Measurements from ENCODE around the gene SLC7A14.

The SLC7A14 gene

DNA sequence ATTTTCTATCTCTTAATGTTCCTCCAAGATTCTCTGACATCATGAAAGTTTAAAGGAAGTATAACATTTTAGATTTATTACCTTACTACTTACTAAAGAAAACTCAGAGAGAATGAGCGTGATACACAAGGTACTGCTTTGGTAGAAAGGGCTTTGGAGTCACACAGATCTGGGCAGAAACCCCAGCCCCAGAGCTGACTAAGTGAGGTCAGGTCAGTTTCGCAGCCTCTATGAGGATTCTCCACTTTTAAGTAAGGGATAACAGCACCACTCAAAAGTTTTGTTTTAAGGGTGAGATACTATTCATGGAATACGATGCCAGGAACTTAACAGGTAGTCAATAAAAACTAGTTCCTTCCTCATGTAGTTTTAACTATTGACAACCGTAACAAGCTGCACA is 91.1 kb downstream of the SLC7A14 start:
- DNase-seq = no peak

DNA sequence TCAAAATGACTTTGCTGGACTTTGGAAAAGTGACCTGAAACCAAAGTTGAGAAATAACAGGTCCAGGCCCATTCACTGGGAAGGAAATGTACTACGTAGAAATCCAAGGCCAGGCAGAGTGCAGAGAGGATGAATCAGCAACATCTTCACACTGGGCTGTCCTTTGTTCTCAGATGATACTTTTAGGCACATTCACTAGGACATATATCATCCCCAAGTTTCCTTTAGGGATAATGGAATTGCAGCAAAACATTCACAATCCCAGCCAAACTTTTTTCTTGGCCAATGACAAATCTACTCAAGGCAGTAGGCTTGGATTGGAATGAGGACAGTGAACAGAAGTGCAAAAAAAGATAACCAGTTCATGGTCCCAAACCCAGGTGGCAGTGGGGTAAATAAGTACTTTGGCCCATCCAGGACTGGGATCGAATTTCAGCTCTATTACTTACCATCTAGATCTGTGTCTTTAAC is 92.1 kb downstream of the SLC7A14 start:
- no peak for DNase-seq

- DNase-seq = no peak
Observed at GRCh38 chr3:170491901-170492300, 94.0 kb downstream of the SLC7A14 start.

DNA sequence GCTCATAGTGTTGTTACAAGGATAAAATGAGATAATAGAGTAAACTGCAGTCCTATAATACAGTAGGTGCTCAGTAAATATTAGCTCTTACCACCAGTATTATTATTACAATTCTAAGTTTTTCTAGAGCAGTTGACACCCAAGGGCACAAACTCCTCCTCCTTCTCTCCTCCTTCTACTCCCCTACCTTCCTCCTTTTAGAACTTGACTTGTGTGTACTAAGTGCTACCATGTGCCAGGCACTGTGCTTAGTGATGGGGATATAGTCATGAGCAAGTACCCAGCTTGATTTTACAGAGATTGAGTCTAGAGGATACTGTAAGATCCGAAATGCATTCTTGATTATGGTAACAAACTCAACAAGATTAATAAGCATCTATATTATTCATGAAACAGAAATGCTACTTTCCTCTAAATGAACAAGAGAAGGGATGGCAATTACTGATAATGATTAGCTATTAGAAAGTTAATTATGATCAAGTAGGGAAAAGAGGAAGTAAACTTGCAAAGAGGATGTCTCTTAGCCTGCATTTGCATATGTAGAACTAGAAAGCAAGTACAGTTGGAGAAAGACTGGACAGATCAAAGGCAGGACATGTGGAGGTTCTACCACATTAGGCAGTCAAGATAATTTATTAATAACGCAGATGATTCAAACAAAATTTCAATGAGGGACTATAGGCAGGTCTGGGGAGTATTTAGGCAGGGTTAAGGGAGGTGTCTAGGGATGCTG is 94.9 kb downstream of the SLC7A14 start:
- no peak for DNase-seq

DNA sequence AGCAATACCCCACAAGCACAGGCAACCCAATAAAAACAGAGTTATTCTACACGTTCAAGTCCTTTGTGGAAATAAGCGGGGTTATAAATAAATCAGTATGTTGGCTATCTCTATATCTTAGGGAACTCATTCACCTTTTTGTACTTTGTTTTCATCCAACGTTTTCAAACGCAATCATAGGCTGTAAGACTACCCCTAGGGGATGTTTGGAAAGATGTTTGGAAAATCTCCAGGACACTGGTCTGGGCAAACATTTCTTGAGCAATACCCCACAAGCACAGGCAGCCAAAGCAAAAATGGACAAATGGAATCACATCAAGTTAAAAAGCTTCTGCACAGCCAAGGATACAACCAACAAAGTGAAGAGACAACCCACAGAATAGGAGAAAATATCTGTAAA is 97.1 kb downstream of the SLC7A14 start:
- DNase-seq = no peak

DNA sequence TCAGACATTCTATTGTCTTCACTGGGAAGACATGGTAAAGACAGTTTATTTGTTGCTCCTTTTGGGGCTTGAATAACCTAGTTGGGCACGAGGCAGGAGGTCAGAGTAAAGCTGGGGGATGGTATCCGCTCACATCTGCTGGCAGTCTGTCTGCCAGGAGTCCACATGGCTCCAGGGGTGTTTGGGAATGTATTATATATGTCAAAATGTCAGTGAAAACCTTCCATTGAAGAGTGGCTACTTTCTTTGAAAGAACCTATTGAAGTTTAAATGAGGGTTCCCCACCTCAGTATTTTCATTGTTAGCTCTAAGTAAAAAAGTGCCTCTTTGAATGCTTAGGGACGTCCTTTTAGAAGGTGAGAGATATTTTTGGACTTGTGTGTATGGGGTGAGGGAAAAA is 98.8 kb downstream of the SLC7A14 start:
- DNase-seq = no peak

DNA sequence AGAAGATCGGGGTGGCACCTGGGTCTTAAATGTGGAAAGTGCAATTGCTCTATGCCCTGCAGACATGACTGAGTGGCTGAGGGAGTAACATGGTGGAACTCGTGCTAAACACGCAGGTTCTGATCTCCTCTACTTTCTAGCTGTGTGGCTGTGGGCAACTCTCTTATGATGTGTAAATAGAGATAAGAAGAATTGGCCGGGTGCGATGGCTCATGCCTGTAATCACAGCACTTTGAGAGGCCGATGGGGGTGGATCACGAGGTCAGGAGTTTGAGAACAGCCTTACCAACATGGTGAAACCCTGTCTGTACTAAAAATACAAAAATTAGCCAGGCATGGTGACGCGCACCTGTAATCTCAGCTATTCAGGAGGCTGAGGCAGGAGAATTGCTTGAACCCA is 99.5 kb downstream of the SLC7A14 start:
- DNase-seq = no peak

DNA sequence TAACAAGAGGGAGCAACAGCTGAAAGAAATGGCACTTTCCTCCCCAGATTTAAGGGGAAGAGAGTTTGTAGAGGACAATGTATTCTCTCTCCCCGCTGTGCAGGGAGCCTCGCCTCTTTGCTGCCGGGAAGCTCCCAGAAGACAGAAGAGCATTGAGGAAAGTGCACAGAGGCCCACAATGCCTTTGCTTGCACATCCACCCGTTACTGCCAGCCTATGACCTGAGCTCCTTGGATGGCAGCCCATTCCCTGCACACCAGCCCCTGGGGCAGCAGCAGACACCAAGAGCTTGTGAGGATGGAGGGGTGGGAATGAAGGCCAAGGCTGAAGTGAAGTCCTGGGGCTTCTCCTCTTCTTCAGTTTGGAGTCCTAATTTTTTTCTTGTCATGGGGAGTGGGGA is 100.2 kb downstream of the SLC7A14 start:
- no peak for DNase-seq

GRCh38 chr3:170485294-170485693 is 100.6 kb downstream of the SLC7A14 start:
- no peak for DNase-seq

GRCh38 chr3:170484869-170485268 is 101.0 kb downstream of the SLC7A14 start:
- DNase-seq = no peak

GRCh38 chr3:170483485-170484262 is 102.2 kb downstream of the SLC7A14 start:
- no peak for DNase-seq

GRCh38 chr3:170482199-170482598 is 103.7 kb downstream of the SLC7A14 start:
- DNase-seq = no peak

- no peak for DNase-seq
Observed at GRCh38 chr3:170480111-170480510, 105.8 kb downstream of the SLC7A14 start.

- DNase-seq = no peak
Observed at GRCh38 chr3:170477395-170477794, 108.5 kb downstream of the SLC7A14 start.

DNA sequence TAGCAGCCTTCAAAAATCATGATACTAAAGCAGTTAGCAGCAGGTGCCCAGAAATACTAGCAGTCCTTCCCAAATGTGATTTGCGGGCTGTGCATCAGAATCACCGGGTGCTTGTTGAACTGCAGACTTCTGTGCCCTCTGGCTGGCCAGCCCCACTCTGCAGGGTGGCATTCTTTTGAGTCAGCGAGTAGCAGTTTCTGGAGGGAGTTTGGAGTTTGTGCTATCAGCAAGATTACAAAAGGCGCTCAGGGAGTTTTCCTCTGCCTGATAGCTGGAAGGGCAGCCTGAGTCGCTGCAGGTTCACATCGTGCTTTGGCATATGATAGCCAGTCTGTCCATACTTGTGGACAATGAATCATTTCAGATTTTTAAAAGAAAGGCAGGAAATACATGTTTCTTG is 109.6 kb downstream of the SLC7A14 start:
- DNase-seq = no peak

GRCh38 chr3:170475092-170475685 is 110.7 kb downstream of the SLC7A14 start:
- DNase-seq = no peak

DNA sequence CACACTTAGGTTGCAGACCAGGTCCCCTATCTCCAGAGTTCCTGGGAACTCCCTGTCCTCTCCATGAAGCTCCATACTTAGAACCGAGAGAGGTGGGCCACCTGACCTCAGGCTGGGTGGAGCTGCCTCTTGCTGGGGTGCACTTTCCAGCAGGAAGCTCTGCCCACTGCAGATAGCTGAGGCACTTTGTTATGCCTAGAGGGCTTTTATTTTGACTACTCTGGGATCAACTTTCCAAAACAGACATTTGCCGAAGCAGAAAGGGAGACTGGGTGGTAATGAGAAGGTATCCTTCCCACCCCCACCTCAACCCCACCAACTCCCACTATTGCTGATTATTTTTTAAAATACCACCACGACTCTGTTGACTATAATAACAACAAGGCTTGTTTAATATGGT is 112.5 kb downstream of the SLC7A14 start:
- DNase-seq = no peak

- no peak for DNase-seq
Observed at GRCh38 chr3:170471149-170471548, 114.7 kb downstream of the SLC7A14 start.

- no peak for DNase-seq
Observed at GRCh38 chr3:170470063-170471016, 115.5 kb downstream of the SLC7A14 start.

DNA sequence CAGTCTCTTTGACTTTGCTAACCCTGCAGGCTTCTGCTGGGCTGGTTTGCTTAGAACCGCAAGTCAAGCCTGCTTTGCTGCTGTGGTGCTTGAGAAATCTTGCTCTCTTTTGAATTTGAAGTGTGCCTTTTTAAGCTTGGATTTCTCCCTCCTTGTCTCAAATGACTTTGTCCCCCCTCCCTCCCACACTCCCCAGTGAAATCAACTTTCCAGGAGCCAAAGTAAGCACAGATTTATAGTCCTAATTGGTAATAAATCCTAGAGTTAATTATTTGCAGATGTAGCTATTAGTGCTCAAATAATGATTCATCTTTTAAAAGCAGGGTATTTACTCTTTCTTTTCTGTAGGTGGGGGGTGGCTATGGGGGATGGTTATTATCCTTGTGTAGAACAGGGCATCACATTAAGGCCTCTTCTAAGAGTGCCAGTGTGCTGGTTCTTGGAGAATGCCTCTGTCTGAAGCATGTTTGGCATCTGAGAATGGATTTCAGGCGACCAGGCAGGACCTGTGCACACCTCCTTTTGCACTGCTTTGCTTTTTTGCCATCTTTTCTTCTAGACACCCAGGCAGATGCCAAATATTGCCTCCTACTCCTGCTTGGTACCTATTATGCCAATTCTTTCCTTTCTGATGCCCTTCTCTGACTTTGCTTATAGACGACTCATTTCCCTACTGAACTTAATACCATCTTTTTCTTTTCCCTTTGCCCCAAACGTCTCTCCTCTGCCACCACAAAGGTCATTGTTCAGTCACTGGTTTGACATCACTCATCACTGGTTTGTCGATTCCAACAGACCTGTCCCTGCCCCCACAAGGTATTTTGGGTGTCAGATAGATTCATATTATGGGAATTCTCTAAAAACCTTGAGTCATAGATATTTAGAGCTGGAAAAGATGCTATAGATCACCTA is 116.5 kb downstream of the SLC7A14 start:
- no peak for DNase-seq

- DNase-seq = no peak
Observed at GRCh38 chr3:170467571-170468147, 118.2 kb downstream of the SLC7A14 start.

Data from 8988T (cell line).